Measurements from ENCODE around the gene MAML2.

The MAML2 gene

DNA sequence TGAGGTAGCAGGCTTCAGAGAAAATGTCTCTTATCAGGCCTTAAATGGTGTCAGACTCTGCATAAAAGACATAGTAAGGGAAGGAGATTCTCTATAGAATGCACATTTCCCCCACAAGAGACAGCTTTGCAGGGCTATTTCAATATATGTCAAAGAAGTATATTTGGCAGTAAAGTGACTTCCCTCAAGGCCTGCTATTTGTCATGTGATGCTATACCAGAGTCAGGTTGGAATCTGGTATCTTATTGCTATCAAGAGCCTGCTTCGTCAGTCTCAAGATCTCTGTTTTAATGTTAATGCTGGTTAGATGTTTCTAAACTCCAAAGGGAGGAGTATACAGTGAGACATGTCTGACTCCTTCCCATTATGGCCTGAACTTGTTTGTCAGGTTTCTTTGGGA is 378.7 kb downstream of the MAML2 start:
- no peak for DNase-seq (ENCODE audit: low spot score)

- no peak for DNase-seq (ENCODE audit: low spot score)
These were observed 381.2 kb downstream of the MAML2 start for GRCh38 chr11:95961758-95962157.

DNA sequence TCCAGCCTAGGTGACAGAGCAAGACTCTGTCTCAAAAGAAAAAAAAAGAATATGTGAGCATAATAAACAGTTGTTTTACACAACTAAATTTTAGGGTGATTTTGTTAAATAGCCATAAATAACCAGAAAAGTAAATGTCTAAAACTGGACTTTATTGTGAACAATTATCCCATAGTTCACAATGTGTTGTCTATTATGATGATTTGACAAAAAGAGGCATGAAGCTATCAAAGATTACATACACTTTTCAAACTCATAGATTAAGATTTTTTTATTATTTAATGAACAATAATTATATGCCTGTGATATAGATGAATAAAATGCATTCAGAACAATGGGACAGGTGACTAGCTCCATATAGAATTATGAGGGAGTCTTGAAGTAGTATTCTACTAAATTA is 392.1 kb downstream of the MAML2 start:
- DNase-seq (ENCODE audit: low spot score): no peak

DNA sequence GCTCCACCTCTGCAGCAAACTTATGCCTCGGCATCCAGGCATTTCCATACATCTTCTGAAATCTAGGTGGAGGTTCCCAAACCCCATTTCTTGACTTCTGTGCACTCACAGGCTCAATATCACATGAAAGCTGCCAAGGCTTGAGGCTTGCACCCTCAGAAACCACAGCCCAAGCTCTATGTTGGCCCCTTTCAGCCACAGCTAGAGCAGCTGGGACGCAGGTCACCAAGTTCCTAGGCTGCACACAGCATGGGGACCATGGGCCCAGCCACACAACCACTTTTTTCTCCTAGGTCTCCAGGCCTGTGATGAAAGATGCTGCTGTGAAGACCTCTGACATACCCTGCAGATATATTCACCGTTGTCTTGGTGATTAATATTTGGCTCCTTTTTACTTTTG is 394.4 kb downstream of the MAML2 start:
- no peak for DNase-seq (ENCODE audit: low spot score)

- no peak for DNase-seq (ENCODE audit: low spot score)
These were observed 398.4 kb downstream of the MAML2 start for GRCh38 chr11:95944623-95945022.

- no peak for DNase-seq (ENCODE audit: low spot score)
These were observed 399.4 kb downstream of the MAML2 start for GRCh38 chr11:95943546-95943945.

- no peak for DNase-seq (ENCODE audit: low spot score)
These were observed 403.9 kb downstream of the MAML2 start for GRCh38 chr11:95939091-95939490.

GRCh38 chr11:95937358-95937757 is 405.6 kb downstream of the MAML2 start:
- no peak for DNase-seq (ENCODE audit: low spot score)

DNA sequence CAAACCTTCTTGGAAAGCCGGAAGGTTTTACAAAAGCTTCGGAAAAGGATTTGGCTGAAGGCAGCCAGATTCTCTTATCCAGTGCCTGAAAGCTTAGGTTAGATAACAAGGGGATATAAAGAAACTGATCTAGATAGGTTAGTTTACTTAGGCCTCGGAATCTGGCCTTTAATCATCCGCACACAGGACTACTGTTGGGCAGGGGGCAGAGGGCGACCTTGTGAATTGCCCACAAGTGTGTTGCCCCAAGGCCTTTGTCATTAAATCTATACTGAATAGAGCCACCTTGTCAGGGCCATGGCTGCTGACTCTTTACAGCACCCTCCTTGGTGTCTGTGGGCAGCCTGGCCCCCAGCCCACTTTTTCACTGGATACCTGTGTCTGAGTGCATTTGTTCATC is 409.4 kb downstream of the MAML2 start:
- no peak for DNase-seq (ENCODE audit: low spot score)

GRCh38 chr11:95931916-95932315 is 411.1 kb downstream of the MAML2 start:
- DNase-seq (ENCODE audit: low spot score): no peak

- no peak for DNase-seq (ENCODE audit: low spot score)
These were observed 412.0 kb downstream of the MAML2 start for GRCh38 chr11:95930948-95931347.

DNA sequence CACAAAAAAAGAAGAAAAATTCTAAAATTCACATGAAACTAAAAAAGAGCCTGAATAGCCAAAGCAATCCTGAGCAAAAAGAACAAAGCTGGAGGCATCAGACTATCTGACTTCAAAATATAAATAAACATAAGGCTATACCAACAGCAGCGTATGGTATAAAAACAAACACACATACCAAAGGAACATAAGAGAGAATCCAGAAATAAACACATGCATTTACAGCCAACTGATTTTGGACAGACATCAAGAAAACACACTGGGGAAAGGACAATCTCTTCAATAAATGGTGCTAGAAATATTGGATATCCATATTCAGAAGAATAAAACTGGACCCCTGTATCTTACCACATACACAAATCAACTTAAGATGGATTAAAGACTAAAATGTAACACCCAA is 416.3 kb downstream of the MAML2 start:
- DNase-seq (ENCODE audit: low spot score): no peak
